Endometrial microvascular endothelial cells (primary cell): ENCODE measurements around the gene SLC6A2. TPM values are rescaled to one million over a fixed set of nuclear protein-coding genes. Genes with fewer than 3 reads are reported as not detected.
"Not testable (repeated sequence)": the region's sequence is repeated elsewhere in the genome, so short reads cannot be mapped to it uniquely, and the experiment has no call there.

Source experiments
- in situ Hi-C: cut with HindIII; loops from 2 replicates; pipeline ENCODE4 v1.10.0; 2017; ENCODE audit warnings: low sequenced_read_pairs, low pct_unique_long_range_greater_than_20kb; ENCODE audit errors: inconsistent ontology term
- total RNA-seq: library from RNA; depleted of rRNA; stranded (reverse); fragments of >200 nt; gene quantifications from one replicate; pipeline ENCODE4 v1.2.3, GENCODE V29; 2015; ENCODE audit errors: inconsistent ontology term

SLC6A2 gene
- not detected for total RNA-seq

GRCh38 chr16:55655897-55656681 is at the start of gene SLC6A2:
SLC6A2 (plus strand) TSS chr16:55655988; CDS start chr16:55656695, 707 bp downstream.
- in situ Hi-C loops: no loop called here

- in situ Hi-C loops: no loop called here
Observed at GRCh38 chr16:55613613-55614335, 42.0 kb upstream of the SLC6A2 start.

- in situ Hi-C loops: no loop called here
Observed at GRCh38 chr16:55615071-55615470, 40.7 kb upstream of the SLC6A2 start.

- in situ Hi-C loops: not testable (repeated sequence)
Observed at GRCh38 chr16:55615670-55616069, 40.1 kb upstream of the SLC6A2 start.

- in situ Hi-C loops: no loop called here
Observed at GRCh38 chr16:55621771-55622170, 34.0 kb upstream of the SLC6A2 start.

GRCh38 chr16:55622272-55622671 is 33.5 kb upstream of the SLC6A2 start:
- in situ Hi-C loops: no loop called here

GRCh38 chr16:55622930-55623561 is 32.7 kb upstream of the SLC6A2 start:
- in situ Hi-C loops: no loop called here

- in situ Hi-C loops: no loop called here
Observed at GRCh38 chr16:55623640-55624039, 32.1 kb upstream of the SLC6A2 start.

GRCh38 chr16:55624696-55625095 is 31.1 kb upstream of the SLC6A2 start:
- in situ Hi-C loops: no loop called here

- in situ Hi-C loops: no loop called here
Observed at GRCh38 chr16:55625843-55626242, 29.9 kb upstream of the SLC6A2 start.

GRCh38 chr16:55628306-55628968 is 27.4 kb upstream of the SLC6A2 start:
- in situ Hi-C loops: no loop called here

- in situ Hi-C loops: no loop called here
Observed at GRCh38 chr16:55630774-55631173, 25.0 kb upstream of the SLC6A2 start.

GRCh38 chr16:55632259-55632658 is 23.5 kb upstream of the SLC6A2 start:
- in situ Hi-C loops: no loop called here

- in situ Hi-C loops: no loop called here
Observed at GRCh38 chr16:55634193-55634592, 21.6 kb upstream of the SLC6A2 start.

- in situ Hi-C loops: no loop called here
Observed at GRCh38 chr16:55638256-55638655, 17.5 kb upstream of the SLC6A2 start.

GRCh38 chr16:55640701-55641327 is 15.0 kb upstream of the SLC6A2 start:
- in situ Hi-C loops: no loop called here

GRCh38 chr16:55641430-55642056 is 14.2 kb upstream of the SLC6A2 start:
- in situ Hi-C loops: no loop called here

- in situ Hi-C loops: no loop called here
Observed at GRCh38 chr16:55642611-55643010, 13.2 kb upstream of the SLC6A2 start.
